HEK293 (cell line): ENCODE results near the gene LHX2.

Experiments used
- CTCF ChIA-PET: fragments of 350-600 bp; formaldehyde crosslinking; extraction: SDS; loops from one replicate; lab custom pipeline; 2021; ENCODE audit warnings: antibody characterized with exemption; lab: Yijun Ruan, JAX
- POLR2A ChIA-PET: fragments of 300-600 bp; formaldehyde crosslinking; extraction: SDS; loops from one replicate; lab custom pipeline; 2020; ENCODE audit warnings: antibody characterized with exemption, inconsistent platforms; lab: Yijun Ruan, JAX
- H3K27ac ChIP-seq: fragments of 200-500 bp; sonication (Bioruptor generic); 2 replicates; pipeline ENCODE4 v1.5.1; 2014; ENCODE audit warnings: low read depth, low read length, control low read depth, inconsistent platforms; ENCODE audit errors: extremely low read depth
- H3K36me3 ChIP-seq, 2 experiments: fragments of 200-500 bp in 1 of 2; sonication (Bioruptor generic) in 1 of 2; 1 replicate in 1 of 2; 2 replicates in 1 of 2; pipeline ENCODE4 v1.5.1; 2014 to 2017; ENCODE audit warnings: inconsistent platforms in 2 of 2, low read length in 2 of 2; ENCODE audit not compliant: control insufficient read depth in 2 of 2, insufficient read depth in 1 of 2
- H3K4me1 ChIP-seq: fragments of 200-500 bp; sonication (Bioruptor generic); 2 replicates; pipeline ENCODE4 v1.5.1; 2014; ENCODE audit warnings: mild to moderate bottlenecking, low read length, inconsistent platforms; ENCODE audit not compliant: control insufficient read depth, insufficient read depth
- H3K4me3 ChIP-seq: 2 replicates; pipeline ENCODE4 v1.5.1; 2011; ENCODE audit warnings: low read depth, mild to moderate bottlenecking, control low read depth, low read length, moderate library complexity
- H3K9me3 ChIP-seq: fragments of 200-500 bp; sonication (Bioruptor generic); 2 replicates; pipeline ENCODE4 v1.5.1; 2014; ENCODE audit warnings: low read depth, low read length, inconsistent platforms; ENCODE audit not compliant: control insufficient read depth, insufficient read depth
- BCL6B ChIP-seq: fragments of 450-650 bp; formaldehyde crosslinking; IDR thresholded peaks from 2 replicates; pipeline ENCODE4 v1.5.1; 2017; ENCODE audit warnings: missing biosample characterization, missing genetic modification characterization
- IKZF3 ChIP-seq: fragments of 450-650 bp; IDR thresholded peaks from 2 replicates; pipeline ENCODE4 v1.5.0; 2018; ENCODE audit warnings: missing biosample characterization, mild to moderate bottlenecking, missing genetic modification characterization, moderate library complexity
- KLF9 ChIP-seq: fragments of 450-650 bp; formaldehyde crosslinking; IDR thresholded peaks from 2 replicates; pipeline ENCODE4 v1.5.1; 2016; ENCODE audit warnings: missing biosample characterization, missing genetic modification characterization, low read depth
- PRDM1 ChIP-seq: fragments of 450-650 bp; formaldehyde crosslinking; IDR thresholded peaks from 2 replicates; pipeline ENCODE4; 2016; ENCODE audit warnings: missing biosample characterization, missing genetic modification characterization
- RBAK ChIP-seq: fragments of 450-650 bp; formaldehyde crosslinking; IDR thresholded peaks from 2 replicates; pipeline ENCODE4 v1.5.1; 2016; ENCODE audit warnings: missing biosample characterization, missing genetic modification characterization
- SP3 ChIP-seq: fragments of 450-650 bp; formaldehyde crosslinking; IDR thresholded peaks from 2 replicates; pipeline ENCODE4 v1.5.1; 2016; ENCODE audit warnings: missing biosample characterization, missing genetic modification characterization
- ZNF114 ChIP-seq: fragments of 450-650 bp; formaldehyde crosslinking; IDR thresholded peaks from 2 replicates; pipeline ENCODE4 v1.5.0; 2017; ENCODE audit warnings: missing biosample characterization, missing genetic modification characterization
- ZNF280D ChIP-seq: fragments of 450-650 bp; formaldehyde crosslinking; IDR thresholded peaks from 2 replicates; pipeline ENCODE4 v1.5.1; 2016; ENCODE audit warnings: missing biosample characterization, missing genetic modification characterization
- ZNF37A ChIP-seq: fragments of 450-650 bp; IDR thresholded peaks from 2 replicates; pipeline ENCODE4 v1.5.1; 2018; ENCODE audit warnings: missing biosample characterization, missing genetic modification characterization
- ZNF473 ChIP-seq: fragments of 450-650 bp; formaldehyde crosslinking; IDR thresholded peaks from 2 replicates; pipeline ENCODE4 v1.5.1; 2017; ENCODE audit warnings: missing biosample characterization, missing genetic modification characterization
- ZNF521 ChIP-seq: fragments of 450-650 bp; formaldehyde crosslinking; IDR thresholded peaks from 2 replicates; pipeline ENCODE4 v1.5.1; 2017; ENCODE audit warnings: missing biosample characterization, mild to moderate bottlenecking, missing genetic modification characterization
- ZNF548 ChIP-seq: fragments of 450-650 bp; formaldehyde crosslinking; IDR thresholded peaks from 2 replicates; pipeline ENCODE4 v1.5.1; 2016; ENCODE audit warnings: missing biosample characterization, missing genetic modification characterization
- ZNF623 ChIP-seq: fragments of 450-650 bp; formaldehyde crosslinking; IDR thresholded peaks from 2 replicates; pipeline ENCODE4 v1.5.1; 2016; ENCODE audit warnings: missing biosample characterization, missing genetic modification characterization
- ZNF624 ChIP-seq: fragments of 450-650 bp; formaldehyde crosslinking; IDR thresholded peaks from 2 replicates; pipeline ENCODE4 v1.5.1; 2017; ENCODE audit warnings: missing biosample characterization, missing genetic modification characterization
- ZNF747 ChIP-seq: fragments of 450-650 bp; formaldehyde crosslinking; IDR thresholded peaks from 2 replicates; pipeline ENCODE4 v1.5.1; 2016; ENCODE audit warnings: missing biosample characterization, missing genetic modification characterization
- ZNF76 ChIP-seq: fragments of 450-650 bp; formaldehyde crosslinking; IDR thresholded peaks from 2 replicates; pipeline ENCODE4; 2016; ENCODE audit warnings: low read depth, missing biosample characterization, missing genetic modification characterization, borderline replicate concordance
- ZSCAN30 ChIP-seq: fragments of 450-650 bp; IDR thresholded peaks from 2 replicates; pipeline ENCODE4 v1.5.1; 2018; ENCODE audit warnings: missing biosample characterization, mild to moderate bottlenecking, missing genetic modification characterization, moderate library complexity

LHX2 gene

GRCh38 chr9:124017051-124017928 is 5.7 kb downstream of the LHX2 start:
- no peaks in the 10 kb centered on the region for H3K9me3 ChIP-seq
- POLR2A ChIA-PET, result interaction anchor here (0.7 kb wide), 1 partner anchor 581 kb away, joined by 3 read pairs; no protein-coding TSS in a partner anchor
- TF ChIP-seq PRDM1 (tag by site-specific recombination) (peak; percentile 74; the same call in 1 of the 2 replicates), ZNF521 (tag by site-specific recombination) (no peak)
- TF ChIP-seq, all 188 proteins: peak for 1
- Histone ChIP-seq H3K36me3 (peaks cover 0 to 14% of the 10 kb centered on the region in 2 experiments; a peak in 1 of 3 replicates), H3K4me3 (no peak overlapping the region), H3K4me1 (no peaks in the 10 kb centered on the region; the same call in 1 of the 2 replicates), H3K27ac (no peak overlapping the region)
- CTCF ChIA-PET, result interaction anchor here (2.9 kb wide), 1 partner anchor 24 kb away, joined by 7 read pairs; no protein-coding TSS in a partner anchor

- Histone ChIP-seq H3K27ac (no peak overlapping the region), H3K4me3 (no peak overlapping the region), H3K36me3 (peaks cover 0 to 16% of the 10 kb centered on the region in 2 experiments; a peak in 1 of 3 replicates), H3K9me3 (no peaks in the 10 kb centered on the region), H3K4me1 (no peaks in the 10 kb centered on the region; the same call in 1 of the 2 replicates)
- CTCF ChIA-PET, result interaction anchor here (0.6 to 2.9 kb wide), 2 partner anchors 23 to 301 kb away, joined by 3 to 7 read pairs; no protein-coding TSS in a partner anchor
- TF ChIP-seq ZNF623 (no peak), ZNF624 (tag by site-specific recombination) (no peak), ZNF37A (tag by site-specific recombination) (no peak), ZNF473 (tag by site-specific recombination) (no peak), PRDM1 (tag by site-specific recombination) (peak; percentile 54; the same call in 1 of the 2 replicates), IKZF3 (tag by site-specific recombination) (0 out of 2 replicates have a peak, but pooled peaks have one; percentile 26), ZNF747 (tag by site-specific recombination) (no peak), ZNF280D (no peak), RBAK (tag by site-specific recombination) (no peak), ZNF548 (no peak), SP3 (tag by site-specific recombination) (no peak), ZNF114 (tag by site-specific recombination) (no peak), ZSCAN30 (no peak), KLF9 (tag by site-specific recombination) (no peak), BCL6B (tag by site-specific recombination) (no peak), ZNF76 (no peak)
- POLR2A ChIA-PET, result interaction anchor here (0.7 kb wide), 1 partner anchor 582 kb away, joined by 3 read pairs; no protein-coding TSS in a partner anchor
These were observed 6.6 kb downstream of the LHX2 start for GRCh38 chr9:124017929-124018729.
